Glomerular visceral epithelial cell (primary cell): ENCODE measurements around the gene TNFRSF8.

ENCODE experiments used
- DNase-seq: peaks from one replicate; pipeline ENCODE4 v3.0.0-alpha.2; 2016; ENCODE audit errors: extremely low spot score

The TNFRSF8 gene

DNA sequence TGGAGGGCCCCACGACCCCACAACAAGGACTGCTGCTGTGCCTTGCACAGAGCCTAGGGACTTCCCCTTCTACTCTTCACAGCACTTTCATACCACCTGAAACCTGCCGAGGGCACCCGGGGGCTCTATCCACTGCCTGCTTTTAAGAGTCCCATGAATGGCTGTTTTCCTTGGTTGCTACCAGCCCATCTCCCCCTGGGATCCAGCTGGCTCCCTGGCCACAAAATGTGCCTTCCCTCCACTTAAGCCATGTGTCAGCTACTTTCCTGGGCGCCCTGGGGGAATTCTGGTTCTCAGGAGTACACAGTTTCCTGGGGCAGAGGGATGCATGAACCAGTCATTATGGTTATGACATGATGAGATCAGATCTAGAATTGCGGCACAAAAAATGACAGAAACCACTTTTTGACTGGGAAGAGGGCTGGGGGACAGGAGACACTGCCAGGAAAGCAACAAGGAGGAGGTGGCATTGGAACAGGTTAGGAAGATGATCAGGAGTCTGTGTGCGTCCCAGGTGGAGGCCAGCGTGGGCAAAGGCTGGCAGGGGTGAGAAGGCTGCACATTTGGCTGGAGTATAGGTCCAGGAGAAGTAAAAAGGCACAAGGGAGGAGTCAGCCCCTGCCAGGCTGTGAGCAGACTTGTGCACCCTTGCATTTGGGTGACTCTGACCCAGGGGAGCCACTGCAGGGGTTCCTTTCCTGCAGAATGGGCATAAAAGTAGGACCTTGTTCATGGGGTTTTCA lies 3.2 kb upstream of the TNFRSF8 start:
- no peak for DNase-seq

DNA sequence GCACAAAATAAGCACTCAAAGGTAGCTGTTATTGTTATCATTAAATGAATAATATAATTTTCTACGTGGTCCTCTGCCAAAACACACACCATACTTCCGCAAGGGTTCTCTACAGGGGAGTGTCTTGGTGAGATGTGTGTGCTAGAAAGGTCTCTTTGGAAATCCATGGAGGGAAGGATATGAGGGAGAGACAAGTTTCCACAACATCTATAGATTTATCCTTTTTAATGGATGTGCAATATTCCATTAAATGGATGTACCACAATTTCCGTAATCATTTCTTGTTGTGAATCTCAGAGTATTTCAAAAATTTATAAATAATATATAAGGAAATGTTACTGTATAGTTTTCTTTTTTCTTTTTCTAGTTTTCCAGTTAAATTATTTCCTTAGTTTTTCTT lies 2.6 kb upstream of the TNFRSF8 start:
- DNase-seq, result no peak

DNA sequence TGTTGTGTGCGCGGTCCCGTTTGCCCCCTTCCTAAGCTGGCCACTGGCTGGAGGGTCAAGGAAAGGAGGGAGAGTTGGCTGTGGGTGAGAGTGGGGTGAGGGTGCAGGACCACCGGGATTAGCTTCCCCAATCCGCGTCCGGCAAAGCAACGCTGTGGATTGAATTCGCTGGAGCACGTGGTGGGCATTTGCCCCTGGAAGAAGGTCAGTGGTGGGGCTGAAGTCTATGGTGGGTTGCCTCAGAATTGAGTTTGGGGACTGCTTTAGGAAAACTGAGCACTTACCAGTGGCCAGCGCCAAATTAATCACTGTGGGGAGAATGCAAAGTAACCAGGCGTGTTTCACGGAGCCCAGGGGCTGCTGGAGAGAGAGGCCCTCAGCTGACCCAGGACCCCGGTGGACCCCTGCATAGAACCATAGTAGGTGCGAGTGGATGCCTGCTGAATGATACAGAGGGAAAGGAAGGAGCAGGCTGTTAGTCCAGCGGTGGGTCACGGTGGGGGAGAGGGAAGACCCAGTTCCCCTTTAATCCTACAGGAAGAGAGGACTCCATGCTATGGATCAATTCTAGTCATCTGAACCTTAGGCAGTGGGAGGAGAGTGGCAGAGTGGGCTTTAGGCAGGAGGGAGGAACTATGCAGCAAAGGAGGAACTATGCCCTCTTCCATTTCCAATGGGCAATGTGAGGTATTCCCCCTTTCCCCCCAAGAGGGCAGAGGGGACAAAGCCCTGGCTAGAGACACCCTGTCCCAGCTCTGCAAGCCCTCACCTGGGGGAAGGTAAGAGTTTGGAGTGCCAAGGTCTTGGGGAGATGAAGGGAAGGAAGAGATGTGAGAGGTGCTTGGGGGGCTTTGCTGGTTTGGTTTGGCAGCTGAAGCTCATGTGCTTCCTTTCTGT lies 1.2 kb downstream of the TNFRSF8 start:
- DNase-seq, result no peak

DNA sequence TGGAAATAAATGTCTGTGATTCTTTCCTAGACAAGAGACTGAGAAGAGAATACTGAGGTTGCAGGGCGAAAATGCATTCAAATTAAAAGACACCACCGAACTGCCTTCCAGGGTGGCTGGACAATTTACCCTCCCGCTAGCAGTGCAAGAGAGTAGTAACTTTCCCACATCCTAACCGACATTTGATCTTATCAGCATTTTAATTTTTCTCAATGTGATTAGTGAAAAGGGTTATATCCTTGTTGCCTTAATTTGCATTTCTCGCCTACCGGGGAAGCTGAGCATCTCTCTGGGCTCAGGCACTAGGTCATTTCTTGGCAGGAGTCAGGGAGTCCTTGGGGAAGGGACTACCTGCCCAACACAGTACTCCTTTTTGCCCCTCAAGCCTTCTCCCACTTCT lies 2.8 kb downstream of the TNFRSF8 start:
- no peak for DNase-seq

DNA sequence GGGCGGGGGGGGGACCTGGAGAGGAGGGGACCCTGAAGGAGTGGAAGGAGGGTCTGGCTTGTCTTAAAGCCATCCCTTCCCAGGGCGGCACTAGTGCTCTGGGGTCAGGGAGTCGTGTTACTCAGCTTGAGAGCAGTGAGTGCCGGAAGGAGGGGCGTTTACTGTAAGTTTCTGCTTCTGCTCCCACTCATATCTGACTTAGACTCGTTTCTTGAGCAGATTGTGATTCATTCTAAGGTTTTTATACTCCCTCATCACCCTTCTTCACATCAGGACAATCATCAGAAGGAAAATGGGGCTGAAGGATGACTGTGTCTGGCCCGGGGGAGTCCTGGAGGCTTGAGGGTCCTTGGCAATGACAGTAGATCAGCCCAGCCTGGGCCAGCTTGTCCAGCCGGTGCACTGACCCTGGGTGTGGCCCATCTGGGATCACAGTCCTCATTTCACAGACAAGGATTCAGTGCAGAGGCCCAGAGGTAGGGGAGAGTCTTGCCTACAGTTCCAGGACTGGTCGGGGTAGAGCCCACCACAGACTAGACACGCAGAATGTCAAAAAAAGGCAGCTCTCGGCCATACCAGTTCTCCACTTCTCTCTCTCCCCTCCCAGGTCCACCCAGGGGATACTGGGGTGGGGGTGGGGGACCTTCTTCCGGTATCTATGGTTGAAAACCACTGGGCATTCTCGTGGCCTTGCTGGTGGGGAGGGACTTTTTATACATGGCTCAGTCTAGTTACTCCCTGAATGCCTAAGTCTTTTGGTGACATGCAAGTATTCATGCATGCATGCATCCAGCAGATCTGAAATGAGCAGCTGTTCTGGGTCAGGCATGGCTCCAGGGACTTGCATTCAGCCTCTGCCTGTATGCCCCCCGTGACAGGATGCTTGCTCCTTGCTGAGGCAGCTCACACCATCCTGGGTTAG lies 5.1 kb downstream of the TNFRSF8 start:
- DNase-seq, result peak; percentile 28

DNA sequence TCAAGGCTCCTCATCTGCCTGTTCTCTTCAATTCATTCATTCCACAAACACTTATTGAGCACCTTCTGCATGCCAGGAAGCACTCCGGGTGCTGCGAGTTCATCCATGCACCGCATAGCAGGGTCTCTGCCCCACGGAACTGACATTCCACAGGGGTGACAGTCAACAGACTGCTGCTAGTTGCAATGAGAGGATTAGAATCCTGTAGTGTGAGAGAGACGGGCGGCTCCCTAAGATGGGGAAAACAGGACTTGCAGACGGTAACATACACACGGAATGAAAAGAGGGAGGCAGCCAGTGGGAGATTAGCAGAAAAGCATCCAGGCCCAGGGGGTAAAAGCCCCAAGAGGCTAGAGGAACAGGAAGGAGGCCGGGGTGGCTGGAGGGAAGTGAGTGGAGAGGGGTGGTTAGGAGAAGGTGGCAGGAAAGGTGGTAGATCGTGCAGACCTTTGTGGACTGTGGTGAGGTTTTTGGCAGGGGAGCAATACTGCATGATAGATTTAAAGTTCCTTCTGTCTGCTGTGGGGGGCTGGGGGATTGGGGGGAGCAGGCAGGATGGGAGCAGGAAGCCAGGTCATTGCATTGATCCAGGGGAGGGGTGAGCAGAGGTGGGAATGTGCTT lies 6.6 kb downstream of the TNFRSF8 start:
- no peak for DNase-seq

DNA sequence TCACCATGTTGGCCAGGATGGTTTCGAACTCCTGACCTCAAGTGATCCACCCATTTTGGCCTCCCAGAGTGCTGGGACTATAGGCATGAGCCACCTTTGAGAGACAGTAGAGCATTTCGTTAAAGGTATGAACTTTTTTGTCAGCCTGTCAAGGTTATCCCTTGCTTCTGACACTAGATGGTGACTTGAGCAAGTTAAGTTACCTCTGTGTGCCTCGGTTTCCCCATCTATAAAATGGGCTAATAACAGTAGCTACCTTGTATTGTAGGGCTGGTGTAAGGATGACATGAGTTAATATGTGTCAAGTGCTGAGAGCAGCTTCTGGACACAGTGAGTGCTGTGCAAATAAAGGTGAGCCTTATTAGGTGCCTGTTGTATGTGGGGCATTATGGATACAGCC lies 8.8 kb downstream of the TNFRSF8 start:
- DNase-seq, result no peak

DNA sequence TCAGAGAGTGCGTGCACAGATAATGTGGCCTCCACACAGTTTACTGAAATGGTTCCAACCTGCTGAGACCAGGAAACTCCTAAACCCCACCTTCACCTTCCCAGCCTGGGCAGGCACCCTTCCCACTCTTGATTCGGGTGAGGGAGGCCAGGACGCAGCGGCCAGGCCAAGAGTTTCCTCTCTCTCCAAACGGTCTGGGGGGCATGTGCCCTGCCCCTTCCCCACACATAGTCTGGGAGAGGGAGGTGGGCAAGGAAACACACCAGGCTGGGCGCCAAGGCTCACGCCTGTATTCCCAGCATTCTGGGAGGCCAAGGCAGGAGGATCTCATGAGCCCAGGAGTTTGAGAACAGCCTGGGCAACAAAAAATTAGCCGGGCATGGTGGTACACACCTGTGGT lies 9.6 kb downstream of the TNFRSF8 start:
- DNase-seq, result no peak

DNA sequence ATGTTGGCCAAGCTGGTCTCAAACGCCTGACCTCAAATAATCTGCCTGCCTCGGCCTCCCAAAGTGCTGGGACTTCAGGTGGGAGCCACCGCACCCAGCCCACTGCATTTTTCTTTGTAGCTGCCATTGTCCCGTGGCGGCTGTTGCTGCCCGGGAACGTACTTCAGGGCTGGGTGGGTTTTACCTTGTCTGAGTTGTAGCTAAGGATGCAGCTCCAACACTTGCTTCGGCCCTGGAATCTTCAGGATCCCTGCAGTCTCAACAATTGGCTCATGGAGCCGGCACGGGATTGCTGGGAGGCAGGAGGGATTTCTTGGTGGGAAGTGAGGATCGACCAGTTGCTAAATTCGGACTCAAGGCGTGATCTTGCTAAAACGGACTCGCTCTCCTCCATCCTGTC lies 10.7 kb downstream of the TNFRSF8 start:
- no peak for DNase-seq

DNA sequence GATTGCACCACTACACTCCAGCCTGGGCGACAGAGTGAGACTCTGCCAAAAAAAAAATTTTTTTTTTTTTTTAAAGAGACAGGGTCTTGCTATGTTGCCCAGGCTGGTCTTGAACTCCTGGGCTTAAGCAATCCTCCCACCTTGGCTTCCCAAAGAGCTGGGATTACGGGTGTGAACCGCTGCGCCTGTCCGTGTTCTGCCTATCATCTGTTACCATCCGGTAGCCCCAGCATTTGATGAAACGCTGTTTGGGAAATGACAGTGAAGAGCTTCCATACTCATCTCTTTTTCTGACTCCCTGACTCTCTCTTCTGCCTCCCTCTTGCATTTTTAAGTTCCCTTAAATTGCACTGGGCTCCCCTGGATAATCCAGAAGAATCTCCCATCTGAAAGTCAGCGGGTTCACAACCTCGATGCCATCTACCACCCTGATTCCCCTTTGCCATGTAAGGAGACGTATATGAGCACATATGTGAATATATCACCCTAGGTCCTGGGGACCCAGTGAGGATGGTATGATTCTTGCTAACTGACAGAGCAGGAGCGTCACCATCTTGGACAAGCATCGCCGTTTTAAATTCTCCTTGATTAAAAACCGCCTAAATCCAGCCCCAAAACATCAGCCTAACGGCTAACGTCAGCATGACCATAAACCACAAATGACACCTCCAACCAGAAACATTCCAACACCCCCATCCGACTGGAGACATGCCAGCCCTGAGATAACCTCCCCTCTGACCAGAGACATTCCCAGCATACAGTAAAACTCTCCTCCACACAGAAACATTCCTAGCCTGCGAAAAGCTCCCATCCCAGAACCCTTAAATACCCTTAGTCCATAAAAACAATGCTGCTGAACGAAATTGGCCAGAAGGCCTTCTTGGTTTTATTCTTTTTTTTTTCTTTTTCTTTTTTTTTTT lies 12.4 kb downstream of the TNFRSF8 start:
- DNase-seq, result peak; percentile 95

DNA sequence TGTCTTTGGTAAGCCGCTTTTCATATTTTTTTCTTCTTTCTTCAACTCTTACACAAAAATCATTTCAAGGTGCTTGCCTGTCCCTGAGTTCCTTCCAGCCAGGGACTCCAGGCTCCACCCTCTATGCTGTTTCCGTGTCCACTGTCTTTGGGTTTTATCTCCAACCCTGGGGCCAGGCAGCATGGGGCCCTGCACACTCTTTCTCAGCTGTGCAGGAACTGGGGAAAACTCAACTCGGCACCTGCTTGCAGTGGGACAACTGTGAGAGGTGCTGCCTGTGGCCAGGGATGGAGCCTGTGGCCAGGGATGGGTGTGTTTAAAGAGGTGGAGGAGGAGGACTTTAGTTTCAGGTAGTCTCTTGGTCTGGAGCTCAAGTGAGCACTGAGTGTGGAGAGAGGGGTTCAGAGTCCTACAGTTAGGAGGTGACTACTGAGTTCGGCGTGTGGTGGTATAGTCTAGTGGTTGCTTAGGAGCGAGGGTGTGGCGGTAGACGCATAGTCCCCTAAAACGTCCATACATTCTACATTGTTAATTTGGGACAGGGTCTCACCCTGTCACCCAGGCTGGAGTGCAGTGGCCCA lies 13.4 kb downstream of the TNFRSF8 start:
- no peak for DNase-seq

DNA sequence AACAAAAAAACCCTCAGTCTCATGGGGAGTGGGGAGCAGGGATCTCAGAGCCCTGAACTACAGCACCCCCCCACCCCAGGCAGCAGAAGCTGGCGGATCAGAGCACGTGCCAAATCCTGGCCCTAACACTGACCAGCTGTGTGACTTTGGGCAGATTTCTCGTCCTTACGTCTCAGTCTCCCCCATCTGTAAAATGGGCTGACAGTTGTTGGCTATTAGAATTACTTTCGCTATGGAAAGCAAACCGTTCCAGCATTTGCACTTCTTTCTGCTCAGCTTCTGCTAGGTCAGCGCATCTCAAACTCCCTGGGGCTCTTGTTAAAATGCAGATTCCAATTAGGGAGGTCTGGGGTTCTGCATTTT lies 15.5 kb downstream of the TNFRSF8 start:
- DNase-seq, result no peak

DNA sequence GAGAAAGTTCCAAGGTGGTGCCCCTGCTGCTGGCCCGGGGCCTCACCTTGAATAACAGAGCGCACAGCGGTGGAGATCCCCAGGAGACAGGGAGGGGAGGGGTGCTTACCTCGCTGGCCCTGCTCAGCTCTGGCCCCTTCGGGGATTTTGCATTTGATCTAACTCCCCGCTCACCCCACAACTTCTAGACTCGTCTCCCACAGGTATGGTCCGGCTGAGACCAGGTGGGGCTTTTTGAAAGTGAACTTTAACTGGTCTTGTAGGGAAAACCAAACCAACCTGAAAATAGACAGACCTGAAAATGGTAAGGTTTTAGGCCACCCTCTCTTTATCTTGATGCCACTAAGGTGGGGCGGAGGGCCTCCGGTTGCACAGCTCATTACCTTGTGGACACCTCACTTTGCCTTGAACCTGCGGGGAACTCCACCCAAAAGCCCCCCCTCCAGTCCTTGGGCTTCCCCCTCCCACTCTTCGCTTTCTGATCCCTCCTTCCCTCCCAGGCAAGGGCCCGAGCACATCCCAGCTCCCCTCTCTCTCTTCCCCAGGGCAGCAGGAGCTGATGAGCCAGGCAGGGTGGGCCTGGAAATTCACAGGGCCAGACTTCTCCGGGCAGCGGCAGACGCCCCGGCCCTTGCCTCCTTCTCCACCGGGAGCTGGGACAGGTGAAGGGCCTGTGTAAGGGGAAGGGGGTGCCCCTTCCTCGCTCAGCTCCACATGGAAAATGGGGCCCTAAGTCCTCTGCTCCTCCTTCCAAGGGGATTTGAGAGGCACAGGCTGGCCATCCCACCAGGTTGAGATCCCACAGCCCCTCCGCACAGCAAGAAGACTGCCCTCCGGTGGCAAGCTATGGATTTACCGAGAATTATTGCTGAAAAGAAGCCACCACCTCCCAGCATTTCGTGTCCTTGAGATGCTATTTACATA lies 16.1 kb downstream of the TNFRSF8 start:
- peak; percentile 56 for DNase-seq

DNA sequence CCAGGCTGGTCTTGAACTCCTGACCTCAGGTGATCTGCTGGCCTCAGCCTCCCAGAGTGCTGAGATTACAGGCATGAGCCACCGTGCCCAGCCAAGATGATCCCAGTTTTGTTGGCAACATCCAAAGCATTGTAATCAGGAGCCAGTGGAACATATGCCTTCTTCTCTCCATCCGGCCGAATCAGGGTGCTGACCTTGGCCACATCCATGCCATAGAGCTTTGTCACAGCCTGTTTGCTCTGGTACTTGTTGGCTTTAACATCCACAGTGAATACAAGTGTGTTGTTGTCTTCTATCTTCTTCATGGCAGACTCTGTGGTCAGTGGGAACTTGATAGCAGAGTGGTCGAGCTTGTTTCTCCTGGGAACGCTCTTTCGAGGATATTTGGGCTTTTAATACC lies 17.1 kb downstream of the TNFRSF8 start:
- DNase-seq, result no peak

DNA sequence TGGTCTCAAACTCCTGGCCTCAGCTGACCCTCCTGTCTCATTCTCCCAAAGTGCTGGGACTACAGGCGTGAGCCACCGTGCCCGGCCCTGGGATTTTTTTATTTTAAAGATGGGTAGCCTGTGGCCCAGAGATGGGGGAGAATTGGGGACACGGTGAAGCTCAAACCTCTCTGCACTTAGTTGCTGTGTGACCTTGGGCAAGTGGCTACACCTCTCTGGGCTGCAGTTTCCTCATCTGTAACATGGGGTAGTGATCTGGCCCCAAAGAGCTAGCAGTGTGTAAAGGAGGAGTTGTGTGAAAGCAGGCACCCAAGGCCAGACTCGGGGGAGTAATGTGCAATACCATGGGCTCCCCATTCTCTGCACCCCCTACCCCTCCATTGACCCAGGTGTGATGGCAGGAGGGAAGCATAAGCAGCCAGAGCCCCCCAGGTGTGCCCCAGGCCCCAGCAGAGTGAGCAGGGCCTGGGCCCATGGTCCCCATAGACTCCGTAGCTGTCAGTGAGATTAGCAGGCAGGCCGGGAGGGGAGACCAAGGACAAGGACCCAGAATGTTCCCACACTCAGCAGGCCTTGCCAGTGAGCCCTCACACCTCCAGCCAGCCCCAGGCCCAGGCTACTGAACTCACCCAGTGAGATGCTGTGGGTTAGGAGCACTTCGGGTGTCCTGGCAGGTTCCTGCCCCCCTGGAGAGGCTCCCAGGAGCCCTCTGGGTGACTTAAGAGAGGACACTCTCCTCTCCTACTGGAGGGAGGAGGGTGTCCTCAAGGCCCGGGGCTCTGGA lies 17.9 kb downstream of the TNFRSF8 start:
- no peak for DNase-seq

DNA sequence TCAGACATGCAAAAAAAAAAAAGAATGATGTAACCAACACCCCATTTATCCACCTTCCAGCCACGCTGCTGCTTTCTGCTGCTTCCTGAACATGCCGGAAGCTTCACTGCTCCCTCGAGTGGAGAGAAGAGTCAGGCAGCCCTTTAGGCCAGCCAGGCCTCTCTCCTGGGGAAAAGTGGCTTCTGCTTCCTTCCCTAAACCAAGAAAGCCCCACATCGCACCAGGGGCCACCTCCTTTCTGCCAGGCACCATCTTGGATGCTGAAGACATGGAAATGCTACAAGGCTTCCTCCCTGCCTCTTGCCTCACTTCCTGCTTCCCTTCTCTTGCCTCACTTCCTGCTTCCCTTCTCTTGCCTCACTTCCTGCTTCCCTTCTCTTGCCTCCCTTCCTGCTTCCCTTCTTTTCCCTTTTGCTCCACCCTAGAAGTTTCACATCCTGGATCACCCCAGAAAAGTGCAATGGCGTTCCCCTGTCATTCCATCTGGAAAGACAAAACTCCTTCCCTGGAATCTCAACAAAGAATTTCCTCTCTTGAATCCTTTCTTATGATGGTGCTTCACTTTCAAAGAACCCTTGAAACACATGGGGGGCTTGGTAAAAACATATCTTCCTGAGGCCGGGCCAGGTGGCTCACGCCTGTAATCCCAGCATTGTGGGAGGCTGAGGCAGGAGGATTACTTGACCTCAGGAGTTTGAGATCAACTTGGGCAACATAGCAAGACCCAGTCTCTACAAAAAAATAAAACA lies 18.7 kb downstream of the TNFRSF8 start:
- no peak for DNase-seq

DNA sequence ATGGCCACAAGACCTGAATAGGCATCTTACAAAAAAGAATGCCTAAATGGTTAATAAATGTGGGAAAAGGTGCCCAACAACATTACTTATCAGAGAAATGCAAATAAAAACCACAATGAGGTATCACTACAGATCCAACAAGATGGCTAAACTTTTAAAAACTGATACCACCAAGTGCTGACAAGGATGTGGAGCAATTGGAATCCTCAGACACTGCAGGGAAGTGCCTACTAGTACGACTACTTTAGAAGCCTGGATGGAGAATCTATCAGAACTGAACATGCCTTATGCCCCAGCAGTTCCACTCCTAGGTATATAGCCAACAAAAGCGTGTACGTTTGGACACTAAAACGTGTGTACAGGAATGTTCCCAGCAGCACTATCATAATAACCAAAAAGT lies 19.9 kb downstream of the TNFRSF8 start:
- DNase-seq, result no peak

DNA sequence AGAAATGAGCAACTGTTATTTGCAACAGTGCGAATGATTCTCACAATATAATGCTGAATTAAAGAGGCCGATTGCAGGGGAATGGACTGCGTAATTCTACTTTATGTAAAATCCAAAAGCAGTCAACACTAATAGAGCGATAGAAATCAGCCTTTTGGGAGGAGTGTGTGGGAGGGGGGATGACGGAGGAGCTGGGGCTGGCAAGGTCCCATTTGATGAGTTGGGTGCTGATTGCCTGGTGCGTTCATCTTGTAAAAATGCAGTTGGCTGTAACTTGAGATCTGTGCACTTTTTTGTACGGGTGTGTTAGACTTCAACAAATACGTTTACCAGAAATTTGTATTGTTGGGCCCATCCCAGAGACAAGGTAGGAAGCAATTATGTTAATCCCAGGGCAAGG lies 20.7 kb downstream of the TNFRSF8 start:
- no peak for DNase-seq
